Stomach (tissue), 9 donors: ENCODE results near the gene DZIP1L. TPM values are rescaled to one million over a fixed set of nuclear protein-coding genes. Genes with fewer than 3 reads are reported as not detected.

Experiments used
- DNase-seq, 2 donors: peaks; one replicate each; pipeline versions ENCODE4 v3.0.0 to v3.0.0-alpha.2; 2013 to 2019
- H3K27ac ChIP-seq, 5 donors: fragments of 200-600 bp in 4 of 5; sonication (generic) in 4 of 5; one replicate each; pipeline ENCODE4 v1.5.1; 2013 to 2019; ENCODE audit warnings: mild to moderate bottlenecking in 1 of 5, moderate library complexity in 1 of 5
- H3K27me3 ChIP-seq, 3 donors: fragments of 200-600 bp; sonication (generic); one replicate each; pipeline ENCODE4 v1.5.1; 2017 to 2019; ENCODE audit warnings: mixed run types in 1 of 3
- H3K36me3 ChIP-seq, 4 donors: fragments of 200-600 bp; sonication (generic); 1 replicate in 3 of 4; 2 replicates in 1 of 4; pipeline ENCODE4 v1.5.1; 2016 to 2019
- H3K4me1 ChIP-seq, 4 donors: fragments of 200-600 bp; sonication (generic); one replicate each; pipeline ENCODE4 v1.5.1; 2016 to 2019
- H3K4me3 ChIP-seq, 4 donors: fragments of 200-600 bp; sonication (generic) in 3 of 4; one replicate each; pipeline ENCODE4 v1.5.1; 2016 to 2019; ENCODE audit warnings: mild to moderate bottlenecking in 1 of 4
- H3K9me3 ChIP-seq, 4 donors: fragments of 200-600 bp; sonication (generic); one replicate each; pipeline ENCODE4 v1.5.1; 2016 to 2019
- EP300 ChIP-seq: sonication (generic); formaldehyde crosslinking; IDR thresholded peaks from one replicate; pipeline ENCODE4 v1.6.1; 2017; ENCODE audit warnings: antibody characterized with exemption
- POLR2A ChIP-seq, 4 donors: fragments of 450-650 bp; IDR thresholded peaks; one replicate each; pipeline ENCODE4 v1.6.1; 2016; ENCODE audit warnings: antibody characterized with exemption in 4 of 4, control low read depth in 2 of 4, mild to moderate bottlenecking in 1 of 4, moderate library complexity in 1 of 4
- POLR2AphosphoS5 ChIP-seq, 3 donors: sonication (generic); formaldehyde crosslinking; IDR thresholded peaks; one replicate each; pipeline ENCODE4 v1.6.1; 2016; ENCODE audit warnings: antibody characterized with exemption in 3 of 3
- WGBS, 5 donors: extraction: QIAGEN DNeasy Blood & Tissue Kit in 3 of 5; methylation state at CpG; one replicate each; pipeline versions ENCODE4 v1.1.5 to v1.1.7; 2013 to 2018; 5-methylcytosine and 5-hydroxymethylcytosine counted together
- intact Hi-C: fragments of 100-400 bp; cut with DNase I; formaldehyde crosslinking; loops from one replicate; pipeline ENCODE4 v1.15.1; 2023; ENCODE audit warnings: low total_unique reads
- polyA plus RNA-seq, 3 donors: library from polyadenylated mRNA; stranded (reverse); fragments of 200-250 nt; gene quantifications; one replicate each; pipeline ENCODE4 v1.2.3, GENCODE V29; 2013
- total RNA-seq, 5 donors: library from RNA; depleted of rRNA; stranded (reverse); fragments of >200 nt; gene quantifications; one replicate each; pipeline versions ENCODE4 v1.1.0 to v1.2.3, GENCODE V29; 2014 to 2016
- TF ChIP-seq, protein P1 (sequence below), 7 experiments: fragments of 450-650 bp in 4 of 7; fragments of 200-600 bp in 3 of 7; sonication (generic) in 3 of 7; IDR thresholded peaks; one replicate each; pipeline ENCODE4 v1.5.1; 2016 to 2019; ENCODE audit warnings: antibody characterized with exemption in 7 of 7, control low read depth in 2 of 7, mild to moderate bottlenecking in 1 of 7
- donor health status: healthy with polysubstance abuse.
- donor health status: Bipolar disorder and iron deficiency.
- donor health status: healthy.

The DZIP1L gene
- total and polyA plus RNA-seq, 8 donors, result 0.29 to 41.9 (median 5.9) TPM

- TF ChIP-seq EP300 (no peak), POLR2A (IDR thresholded peaks at IDR 0.05) (no peak), POLR2AphosphoS5 (IDR thresholded peaks at IDR 0.05) (peak in 1 of 3 donors; percentile 50)
- TF ChIP-seq, protein P1, sequence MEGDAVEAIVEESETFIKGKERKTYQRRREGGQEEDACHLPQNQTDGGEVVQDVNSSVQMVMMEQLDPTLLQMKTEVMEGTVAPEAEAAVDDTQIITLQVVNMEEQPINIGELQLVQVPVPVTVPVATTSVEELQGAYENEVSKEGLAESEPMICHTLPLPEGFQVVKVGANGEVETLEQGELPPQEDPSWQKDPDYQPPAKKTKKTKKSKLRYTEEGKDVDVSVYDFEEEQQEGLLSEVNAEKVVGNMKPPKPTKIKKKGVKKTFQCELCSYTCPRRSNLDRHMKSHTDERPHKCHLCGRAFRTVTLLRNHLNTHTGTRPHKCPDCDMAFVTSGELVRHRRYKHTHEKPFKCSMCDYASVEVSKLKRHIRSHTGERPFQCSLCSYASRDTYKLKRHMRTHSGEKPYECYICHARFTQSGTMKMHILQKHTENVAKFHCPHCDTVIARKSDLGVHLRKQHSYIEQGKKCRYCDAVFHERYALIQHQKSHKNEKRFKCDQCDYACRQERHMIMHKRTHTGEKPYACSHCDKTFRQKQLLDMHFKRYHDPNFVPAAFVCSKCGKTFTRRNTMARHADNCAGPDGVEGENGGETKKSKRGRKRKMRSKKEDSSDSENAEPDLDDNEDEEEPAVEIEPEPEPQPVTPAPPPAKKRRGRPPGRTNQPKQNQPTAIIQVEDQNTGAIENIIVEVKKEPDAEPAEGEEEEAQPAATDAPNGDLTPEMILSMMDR (IDR thresholded peaks at IDR 0.05), result peak in 5 of 7 experiments; percentile 47 to 75 (median 54)
- H3K27ac ChIP-seq, result no peak overlapping the region
- intact Hi-C loops, result loop anchor here (10.0 kb wide), 1 partner anchor 947 kb away; no protein-coding TSS in a partner anchor
- peaks cover 0 to 9% (median 0%) of the 10 kb centered on the region in 4 donors for H3K36me3 ChIP-seq
- H3K27me3 ChIP-seq, result no peaks in the 10 kb centered on the region
- DNase-seq, result peak; percentile 75 to 81
- WGBS, 5 donors, result 36 to 44% (median 40%) methylated on average over 8 of the region's 8 CpGs
- no peaks in the 10 kb centered on the region for H3K9me3 ChIP-seq
- no peak overlapping the region for H3K4me3 ChIP-seq
- no peaks in the 10 kb centered on the region for H3K4me1 ChIP-seq
Observed at GRCh38 chr3:138051947-138052802, 63.2 kb downstream of the DZIP1L start.

- no peaks in the 10 kb centered on the region for H3K27me3 ChIP-seq
- DNase-seq, result no peak
- no peaks in the 10 kb centered on the region for H3K9me3 ChIP-seq
- H3K36me3 ChIP-seq, result peaks cover 0 to 9% (median 0%) of the 10 kb centered on the region in 4 donors
- no peak overlapping the region for H3K4me3 ChIP-seq
- H3K4me1 ChIP-seq, result no peaks in the 10 kb centered on the region
- 88 to 93% (median 92%) methylated on average over 9 of the region's 9 CpGs for WGBS, 5 donors
- no peak overlapping the region for H3K27ac ChIP-seq
- intact Hi-C loops, result no loop called here
- no peak for TF ChIP-seq EP300
- TF ChIP-seq, protein P1 (IDR thresholded peaks at IDR 0.05), result peak in 2 of 7 experiments; percentile 8 to 13
Observed at GRCh38 chr3:138049157-138049919, 66.1 kb downstream of the DZIP1L start.

GRCh38 chr3:138047596-138048158, 67.7 kb downstream of the DZIP1L start:
- Histone ChIP-seq H3K27me3 (no peaks in the 10 kb centered on the region), H3K9me3 (no peaks in the 10 kb centered on the region), H3K4me3 (no peak overlapping the region), H3K27ac (no peak overlapping the region), H3K4me1 (no peaks in the 10 kb centered on the region), H3K36me3 (peaks cover 0 to 9% (median 0%) of the 10 kb centered on the region in 4 donors)
- 57 to 70% (median 64%) methylated on average over 5 of the region's 5 CpGs for WGBS, 5 donors
- intact Hi-C loops, result no loop called here
- no peak for DNase-seq
- TF ChIP-seq POLR2AphosphoS5 (IDR thresholded peaks at IDR 0.05) (no peak), POLR2A (IDR thresholded peaks at IDR 0.05) (no peak), EP300 (no peak)
- TF ChIP-seq, protein P1 (IDR thresholded peaks at IDR 0.05), result no peak

DNA sequence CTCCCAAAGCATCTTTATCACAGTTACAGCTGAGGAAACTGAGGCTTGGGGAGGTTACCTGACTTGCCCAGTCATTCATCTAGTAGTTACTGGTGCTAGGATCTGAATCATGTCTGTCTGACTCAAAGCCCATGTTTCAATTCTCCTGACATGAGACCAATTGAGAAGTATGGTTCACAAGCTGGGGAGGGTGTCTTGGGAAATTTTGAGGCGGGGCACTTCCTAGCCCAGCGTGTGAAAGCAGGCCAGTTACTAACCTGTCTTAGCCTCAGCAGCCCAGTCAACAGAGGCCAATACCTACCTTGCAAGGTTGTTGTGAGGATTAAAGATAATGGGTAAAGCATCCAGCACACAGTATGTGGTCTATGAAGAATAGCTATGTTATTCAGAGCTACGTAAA, 68.5 kb downstream of the DZIP1L start:
- no peak for DNase-seq
- peaks cover 0 to 9% (median 0%) of the 10 kb centered on the region in 4 donors for H3K36me3 ChIP-seq
- H3K4me1 ChIP-seq, result no peaks in the 10 kb centered on the region
- no peaks in the 10 kb centered on the region for H3K9me3 ChIP-seq
- TF ChIP-seq POLR2A (IDR thresholded peaks at IDR 0.05) (no peak), POLR2AphosphoS5 (IDR thresholded peaks at IDR 0.05) (no peak), EP300 (no peak)
- TF ChIP-seq, protein P1 (IDR thresholded peaks at IDR 0.05), result no peak
- 27 to 70% (median 51%) methylated on average over 3 of the region's 3 CpGs for WGBS, 5 donors
- H3K27ac ChIP-seq, result no peak overlapping the region
- H3K4me3 ChIP-seq, result no peak overlapping the region
- intact Hi-C loops, result no loop called here
- H3K27me3 ChIP-seq, result no peaks in the 10 kb centered on the region
